ENCODE measurements around the gene EFCAB14.
"Not testable (repeated sequence)": the region's sequence is repeated elsewhere in the genome, so short reads cannot be mapped to it uniquely, and the experiment has no call there.

Gene EFCAB14

GRCh38 chr1:46659307-46659870 is 59.5 kb downstream of the EFCAB14 start:
- TF ChIP-seq CTCF (IDR thresholded peaks at IDR 0.05; ENCODE audit: insufficient read depth, missing control alignments) = no peak

GRCh38 chr1:46657775-46658174 is 61.1 kb downstream of the EFCAB14 start:
- TF ChIP-seq CTCF (IDR thresholded peaks at IDR 0.05; ENCODE audit: insufficient read depth, missing control alignments) = no peak
- DNase-seq (ENCODE audit: insufficient read length, low spot score) = no peak
- FAIRE-seq = no peak

More at GRCh38 chr1:46659307-46659870, 59.5 kb downstream of the EFCAB14 start:
- DNase-seq (ENCODE audit: insufficient read length, low spot score) (no peak), FAIRE-seq (no peak)

- DNase-seq (ENCODE audit: insufficient read length, low spot score) (no peak), FAIRE-seq (no peak)
- no peak for TF ChIP-seq CTCF (IDR thresholded peaks at IDR 0.05; ENCODE audit: insufficient read depth, missing control alignments)
These were observed 62.3 kb downstream of the EFCAB14 start for GRCh38 chr1:46656643-46657042.

GRCh38 chr1:46655848-46656247 is 63.1 kb downstream of the EFCAB14 start:
- FAIRE-seq (no peak), DNase-seq (ENCODE audit: insufficient read length, low spot score) (no peak)
- no peak for TF ChIP-seq CTCF (IDR thresholded peaks at IDR 0.05; ENCODE audit: insufficient read depth, missing control alignments)

GRCh38 chr1:46654698-46655097 is 64.2 kb downstream of the EFCAB14 start:
- not testable (repeated sequence) for FAIRE-seq; DNase-seq (ENCODE audit: insufficient read length, low spot score)

GRCh38 chr1:46654012-46654411 is 64.9 kb downstream of the EFCAB14 start:
- FAIRE-seq (no peak), DNase-seq (ENCODE audit: insufficient read length, low spot score) (no peak)
- no peak for TF ChIP-seq CTCF (IDR thresholded peaks at IDR 0.05; ENCODE audit: insufficient read depth, missing control alignments)

- FAIRE-seq = no peak
- TF ChIP-seq CTCF (IDR thresholded peaks at IDR 0.05; ENCODE audit: insufficient read depth, missing control alignments) = no peak
- DNase-seq (ENCODE audit: insufficient read length, low spot score) = no peak
These were observed 65.4 kb downstream of the EFCAB14 start for GRCh38 chr1:46653405-46653958.

All from D721Med (cell line).